Tibial nerve (tissue), 4 donors: ENCODE data around the gene CRNKL1.

ENCODE experiments used
- CTCF ChIP-seq, 5 experiments: fragments of 200-600 bp in 3 of 5; fragments of 450-650 bp in 2 of 5; sonication (generic) in 3 of 5; IDR thresholded peaks; one replicate each; pipeline ENCODE4 v1.5.1; 2016 to 2019; ENCODE audit warnings: antibody characterized with exemption in 5 of 5, mild to moderate bottlenecking in 3 of 5, moderate library complexity in 2 of 5
- EP300 ChIP-seq, 2 donors: sonication (generic); formaldehyde crosslinking; IDR thresholded peaks; one replicate each; pipeline ENCODE4 v1.6.1; 2017; ENCODE audit warnings: antibody characterized with exemption in 2 of 2, mild to moderate bottlenecking in 1 of 2
- POLR2A ChIP-seq, 2 donors: fragments of 450-650 bp; IDR thresholded peaks; one replicate each; pipeline ENCODE4 v1.6.1; 2017; ENCODE audit warnings: antibody characterized with exemption in 2 of 2, mild to moderate bottlenecking in 2 of 2, moderate library complexity in 2 of 2

GRCh38 chr20:20089939-20090338 lies 37.7 kb upstream of the CRNKL1 start:
- TF ChIP-seq CTCF (IDR thresholded peaks at IDR 0.05) = no peak
- TF ChIP-seq POLR2A (IDR thresholded peaks at IDR 0.05) = no peak
- TF ChIP-seq EP300 (IDR thresholded peaks at IDR 0.05) = no peak
